PC-9 (cell line): ENCODE data around the gene PHB1. TPM values are rescaled to one million over a fixed set of nuclear protein-coding genes. Genes with fewer than 3 reads are reported as not detected.

Source experiments
- BruUV-seq: library from RNA; stranded (reverse); fragments of 400-500 nt; replicated peaks from 2 replicates; lab custom pipeline; 2021; lab: Mats Ljungman, UMichigan
- CTCF ChIA-PET: fragments of 300-600 bp; sonication (Branson Sonifier 250); formaldehyde crosslinking; loops from one replicate; lab custom pipeline; 2022; ENCODE audit warnings: antibody characterized with exemption; lab: Charles Lee
- POLR2A ChIA-PET: fragments of 300-600 bp; sonication (Branson Sonifier 250); formaldehyde crosslinking; loops from one replicate; lab custom pipeline; 2022; ENCODE audit warnings: antibody characterized with exemption; ENCODE audit not compliant: unreplicated experiment; lab: Charles Lee
- DNase-seq, 2 experiments: peaks; one replicate each; pipeline versions ENCODE4 v3.0.0 to v3.0.0-alpha.2; 2015 to 2022; ENCODE audit warnings: mixed read lengths in 1 of 2
- H2AFZ ChIP-seq: fragments of 200-600 bp; sonication (generic); 2 replicates; pipeline ENCODE4 v1.8.1; 2017; ENCODE audit warnings: antibody characterized with exemption
- H3F3A ChIP-seq: fragments of 200-600 bp; sonication (generic); 2 replicates; pipeline ENCODE4 v1.8.1; 2017; ENCODE audit warnings: antibody characterized with exemption, mild to moderate bottlenecking, low read depth; ENCODE audit not compliant: insufficient read depth
- H3K27ac ChIP-seq: fragments of 200-600 bp; sonication (generic); 2 replicates; pipeline ENCODE4 v1.6.1; 2016; ENCODE audit warnings: mixed run types
- H3K27me3 ChIP-seq: fragments of 200-600 bp; sonication (generic); 2 replicates; pipeline ENCODE4 v1.6.1; 2016; ENCODE audit warnings: low read depth, mixed run types; ENCODE audit not compliant: insufficient read depth
- H3K36me3 ChIP-seq: fragments of 200-600 bp; sonication (generic); 2 replicates; pipeline ENCODE4 v1.6.1; 2016; ENCODE audit warnings: low read depth, mixed run types
- H3K4me1 ChIP-seq: fragments of 200-600 bp; sonication (generic); replicated peaks from 2 replicates; pipeline ENCODE4 v1.6.1; 2016; ENCODE audit warnings: mixed run types; ENCODE audit not compliant: insufficient read depth
- H3K4me2 ChIP-seq: fragments of 200-600 bp; sonication (generic); 2 replicates; pipeline ENCODE4 v1.6.1; 2017; ENCODE audit warnings: mixed run types
- H3K4me3 ChIP-seq: fragments of 200-600 bp; sonication (generic); 2 replicates; pipeline ENCODE4 v1.6.1; 2016; ENCODE audit warnings: mixed run types
- H3K79me2 ChIP-seq: fragments of 200-600 bp; sonication (generic); 2 replicates; pipeline ENCODE4 v1.6.1; 2017; ENCODE audit warnings: low read depth, mixed run types
- H3K9me2 ChIP-seq: fragments of 200-600 bp; sonication (generic); 2 replicates; pipeline ENCODE4 v1.8.1; 2017; ENCODE audit warnings: mild to moderate bottlenecking; ENCODE audit not compliant: insufficient read depth
- H3K9me3 ChIP-seq: fragments of 200-600 bp; sonication (generic); 2 replicates; pipeline ENCODE4 v1.8.1; 2016; ENCODE audit warnings: low read depth; ENCODE audit not compliant: insufficient read depth
- H4K20me1 ChIP-seq: fragments of 200-600 bp; sonication (generic); 2 replicates; pipeline ENCODE4 v1.8.1; 2017; ENCODE audit not compliant: insufficient read depth
- EZH2 ChIP-seq: fragments of 200-600 bp; sonication (generic); IDR thresholded peaks from 2 replicates; pipeline ENCODE4 v1.8.0; 2017; ENCODE audit warnings: antibody characterized with exemption, low read depth
- intact Hi-C: fragments of 100-400 bp; cut with micrococcal nuclease; formaldehyde crosslinking; loops from one replicate; pipeline ENCODE4 v1.10.0; 2022; ENCODE audit not compliant: unreplicated experiment
- total RNA-seq: library from RNA; stranded (reverse); gene quantifications from 2 replicates; pipeline ENCODE4 v1.2.3, GENCODE V29; 2021
- TF ChIP-seq, protein P1 (sequence below): fragments of 200-600 bp; sonication (generic); conservative IDR thresholded peaks from 2 replicates; pipeline ENCODE4 v1.6.1; 2017; ENCODE audit warnings: mixed run types, antibody characterized with exemption, mild to moderate bottlenecking, moderate library complexity

The PHB1 gene
- total RNA-seq, 1 experiment from 2014 or later = 244 TPM

- Histone ChIP-seq H3K9me3 (no peaks in the 10 kb centered on the region), H3K4me3 (no peak overlapping the region), H4K20me1 (no peaks in the 10 kb centered on the region), H3F3A (peaks cover 13% of the 10 kb centered on the region; the same call in 1 of the 2 replicates), H2AFZ (no peak overlapping the region), H3K79me2 (no peaks in the 10 kb centered on the region), H3K4me2 (no peak overlapping the region), H3K9me2 (no peaks in the 10 kb centered on the region), H3K27me3 (no peaks in the 10 kb centered on the region), H3K27ac (no peak overlapping the region), H3K36me3 (no peaks in the 10 kb centered on the region), H3K4me1 (no peaks in the 10 kb centered on the region)
- BruUV-seq = no TSS peak
- ChIA-PET POLR2A (no interaction called here), CTCF (no interaction called here)
- intact Hi-C loops = loop anchor here (5.0 kb wide), 1 partner anchor 173 kb away; no protein-coding TSS in a partner anchor
- no peak for TF ChIP-seq EZH2
- TF ChIP-seq, protein P1, sequence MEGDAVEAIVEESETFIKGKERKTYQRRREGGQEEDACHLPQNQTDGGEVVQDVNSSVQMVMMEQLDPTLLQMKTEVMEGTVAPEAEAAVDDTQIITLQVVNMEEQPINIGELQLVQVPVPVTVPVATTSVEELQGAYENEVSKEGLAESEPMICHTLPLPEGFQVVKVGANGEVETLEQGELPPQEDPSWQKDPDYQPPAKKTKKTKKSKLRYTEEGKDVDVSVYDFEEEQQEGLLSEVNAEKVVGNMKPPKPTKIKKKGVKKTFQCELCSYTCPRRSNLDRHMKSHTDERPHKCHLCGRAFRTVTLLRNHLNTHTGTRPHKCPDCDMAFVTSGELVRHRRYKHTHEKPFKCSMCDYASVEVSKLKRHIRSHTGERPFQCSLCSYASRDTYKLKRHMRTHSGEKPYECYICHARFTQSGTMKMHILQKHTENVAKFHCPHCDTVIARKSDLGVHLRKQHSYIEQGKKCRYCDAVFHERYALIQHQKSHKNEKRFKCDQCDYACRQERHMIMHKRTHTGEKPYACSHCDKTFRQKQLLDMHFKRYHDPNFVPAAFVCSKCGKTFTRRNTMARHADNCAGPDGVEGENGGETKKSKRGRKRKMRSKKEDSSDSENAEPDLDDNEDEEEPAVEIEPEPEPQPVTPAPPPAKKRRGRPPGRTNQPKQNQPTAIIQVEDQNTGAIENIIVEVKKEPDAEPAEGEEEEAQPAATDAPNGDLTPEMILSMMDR = no peak
- DNase-seq = no peak
Observed at GRCh38 chr17:49399995-49400394, 14.7 kb downstream of the PHB1 start.

DNA sequence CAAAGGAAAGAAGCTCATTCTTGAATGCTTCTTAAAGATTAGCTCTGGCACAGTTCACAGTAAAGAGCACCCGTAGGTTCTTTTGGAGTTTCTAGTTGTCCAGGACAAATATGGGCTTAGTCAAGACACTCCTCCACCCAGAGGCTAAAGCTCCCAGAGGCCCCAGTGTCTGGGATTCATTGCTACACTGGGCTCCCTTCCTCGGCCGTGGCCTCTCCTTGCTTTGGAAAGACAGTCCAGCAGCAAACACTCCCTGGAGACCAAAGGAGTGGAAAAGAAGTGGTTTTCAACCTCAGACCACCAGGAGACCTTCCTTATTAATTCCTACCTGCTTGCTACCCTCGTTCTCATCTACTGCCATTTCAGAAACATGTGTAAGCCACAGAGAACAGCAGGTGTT, 17.1 kb downstream of the PHB1 start:
- Histone ChIP-seq H3K9me2 (no peaks in the 10 kb centered on the region), H2AFZ (no peak overlapping the region), H3K27ac (no peak overlapping the region), H3K4me1 (peaks cover 4% of the 10 kb centered on the region), H3K4me3 (no peak overlapping the region), H3K9me3 (no peaks in the 10 kb centered on the region), H3F3A (peaks cover 11% of the 10 kb centered on the region; the same call in 1 of the 2 replicates), H3K36me3 (no peaks in the 10 kb centered on the region), H3K4me2 (no peak overlapping the region), H4K20me1 (no peaks in the 10 kb centered on the region), H3K79me2 (no peaks in the 10 kb centered on the region), H3K27me3 (no peaks in the 10 kb centered on the region)
- intact Hi-C loops = loop anchor here (5.0 kb wide), 1 partner anchor 170 kb away; no protein-coding TSS in a partner anchor
- POLR2A ChIA-PET = no interaction called here
- no peak for DNase-seq
- no TSS peak for BruUV-seq
- TF ChIP-seq, protein P1 = no peak
- no peak for TF ChIP-seq EZH2
- CTCF ChIA-PET = interaction anchor here (0.5 to 0.6 kb wide), 2 partner anchors 28 to 218 kb away, joined by 4 read pairs; no protein-coding TSS in a partner anchor

- no TSS peak for BruUV-seq
- no peak for DNase-seq
- POLR2A ChIA-PET = interaction anchor here (0.6 kb wide), 1 partner anchor 8 kb away, joined by 3 read pairs; no protein-coding TSS in a partner anchor
Observed at GRCh38 chr17:49393491-49394255, 21.0 kb downstream of the PHB1 start.

More at GRCh38 chr17:49393491-49394255, 21.0 kb downstream of the PHB1 start:
- H2AFZ ChIP-seq = no peak overlapping the region
- peaks cover 22% of the 10 kb centered on the region for H3F3A ChIP-seq
- no peaks in the 10 kb centered on the region for H3K27me3 ChIP-seq
- no peaks in the 10 kb centered on the region for H3K9me3 ChIP-seq
- no peaks in the 10 kb centered on the region for H3K9me2 ChIP-seq
- no peak overlapping the region for H3K4me2 ChIP-seq
- peaks cover 31% of the 10 kb centered on the region for H3K4me1 ChIP-seq
- TF ChIP-seq, protein P1 = no peak
- no peak for TF ChIP-seq EZH2
- H3K36me3 ChIP-seq = no peaks in the 10 kb centered on the region
- CTCF ChIA-PET = no interaction called here
- no peaks in the 10 kb centered on the region for H4K20me1 ChIP-seq
- no peak overlapping the region for H3K4me3 ChIP-seq
- H3K79me2 ChIP-seq = no peaks in the 10 kb centered on the region
- H3K27ac ChIP-seq = no peak overlapping the region
- intact Hi-C loops = no loop called here
